GM10266 (cell line): Measurements from ENCODE around the gene CLIP2.

Experiments used
- DNase-seq: peaks from one replicate; pipeline ENCODE4 v3.0.0; 2012; ENCODE audit errors: extremely low spot score
- CTCF ChIP-seq: IDR thresholded peaks from 2 replicates; pipeline ENCODE4 v1.5.1; 2012; ENCODE audit warnings: mild to moderate bottlenecking, low read depth; ENCODE audit not compliant: control insufficient read depth, insufficient read depth; ENCODE audit errors: missing control alignments

The CLIP2 gene

GRCh38 chr7:74263399-74264120, 25.6 kb upstream of the CLIP2 start:
- no peak for DNase-seq
- no peak for TF ChIP-seq CTCF

GRCh38 chr7:74266191-74266963, 22.8 kb upstream of the CLIP2 start:
- no peak for DNase-seq
- TF ChIP-seq CTCF: no peak

GRCh38 chr7:74267756-74268565, 21.2 kb upstream of the CLIP2 start:
- no peak for TF ChIP-seq CTCF
- no peak for DNase-seq

GRCh38 chr7:74269757-74270277, 19.4 kb upstream of the CLIP2 start:
- DNase-seq: no peak
- no peak for TF ChIP-seq CTCF

- no peak for TF ChIP-seq CTCF
- no peak for DNase-seq
Measured at GRCh38 chr7:74271742-74272141, 17.5 kb upstream of the CLIP2 start.

- DNase-seq: peak; percentile 84
- TF ChIP-seq CTCF: no peak
Measured at GRCh38 chr7:74272305-74273038, 16.7 kb upstream of the CLIP2 start.
